Glutamatergic neuron (in vitro differentiated cells): Measurements from ENCODE around the gene GRAMD2B. TPM values are rescaled to one million over a fixed set of nuclear protein-coding genes. Genes with fewer than 3 reads are reported as not detected.

Source experiments
- DNase-seq: peaks from one replicate; pipeline ENCODE4 v3.0.0; 2022
- H3K27ac Mint-ChIP-seq: one replicate; pipeline ENCODE4 v1.8.0; 2020; ENCODE audit warnings: mild to moderate bottlenecking, mixed read lengths, inconsistent platforms; ENCODE audit not compliant: unreplicated experiment
- H3K27me3 Mint-ChIP-seq: one replicate; pipeline ENCODE4 v1.8.0; 2020; ENCODE audit warnings: mild to moderate bottlenecking, moderate library complexity, mixed read lengths, inconsistent platforms; ENCODE audit not compliant: unreplicated experiment
- H3K36me3 Mint-ChIP-seq: one replicate; pipeline ENCODE4 v1.8.0; 2020; ENCODE audit warnings: mild to moderate bottlenecking, mixed read lengths, inconsistent platforms; ENCODE audit not compliant: unreplicated experiment
- H3K4me1 Mint-ChIP-seq: one replicate; pipeline ENCODE4 v1.8.0; 2020; ENCODE audit warnings: mild to moderate bottlenecking, low read depth, mixed read lengths, inconsistent platforms; ENCODE audit not compliant: unreplicated experiment
- H3K4me3 Mint-ChIP-seq: one replicate; pipeline ENCODE4 v1.8.0; 2020; ENCODE audit warnings: mild to moderate bottlenecking, mixed read lengths, inconsistent platforms; ENCODE audit not compliant: unreplicated experiment
- H3K9me3 Mint-ChIP-seq: one replicate; pipeline ENCODE4 v1.8.0; 2020; ENCODE audit warnings: mild to moderate bottlenecking, moderate library complexity, mixed read lengths, inconsistent platforms; ENCODE audit not compliant: unreplicated experiment
- total RNA-seq: library from RNA; stranded (reverse); fragmentation: NEBNext Ultra II Directional; extraction: Animal tissue kit (Norgen Biotek cat#: 25700); gene quantifications from one replicate; pipeline ENCODE4 v1.2.1, GENCODE V29; 2021; ENCODE audit not compliant: unreplicated experiment
- TF ChIP-seq, protein P1 (sequence below): fragments of 200-600 bp; sonication (generic); IDR thresholded peaks from one replicate; pipeline ENCODE4 v1.5.0; 2021; ENCODE audit not compliant: partially characterized antibody, unreplicated experiment

The GRAMD2B gene
- total RNA-seq, 1 donor from 2014 or later: 0.69 TPM

DNA sequence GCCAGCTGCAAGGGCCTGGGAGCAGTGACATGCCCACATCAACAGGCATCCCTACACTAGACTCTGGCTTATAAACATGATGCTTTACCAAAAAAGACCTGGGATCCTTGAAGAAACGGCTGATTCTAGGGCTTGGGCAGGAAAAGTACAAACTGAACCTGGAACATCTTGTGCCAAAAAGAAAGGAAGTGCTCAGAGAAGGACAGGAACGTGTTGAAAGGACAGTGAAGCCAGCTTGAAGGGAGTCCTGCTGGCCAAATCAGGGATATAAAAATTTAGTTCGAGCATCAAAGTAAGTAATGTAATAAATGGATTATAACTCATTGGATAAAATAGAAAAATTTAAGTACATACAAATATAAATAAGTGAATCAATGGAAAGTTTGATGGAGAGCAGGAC, 113.7 kb downstream of the GRAMD2B start:
- H3K27me3 Mint-ChIP-seq: peaks cover 1% of the 10 kb centered on the region
- TF ChIP-seq, protein P1, sequence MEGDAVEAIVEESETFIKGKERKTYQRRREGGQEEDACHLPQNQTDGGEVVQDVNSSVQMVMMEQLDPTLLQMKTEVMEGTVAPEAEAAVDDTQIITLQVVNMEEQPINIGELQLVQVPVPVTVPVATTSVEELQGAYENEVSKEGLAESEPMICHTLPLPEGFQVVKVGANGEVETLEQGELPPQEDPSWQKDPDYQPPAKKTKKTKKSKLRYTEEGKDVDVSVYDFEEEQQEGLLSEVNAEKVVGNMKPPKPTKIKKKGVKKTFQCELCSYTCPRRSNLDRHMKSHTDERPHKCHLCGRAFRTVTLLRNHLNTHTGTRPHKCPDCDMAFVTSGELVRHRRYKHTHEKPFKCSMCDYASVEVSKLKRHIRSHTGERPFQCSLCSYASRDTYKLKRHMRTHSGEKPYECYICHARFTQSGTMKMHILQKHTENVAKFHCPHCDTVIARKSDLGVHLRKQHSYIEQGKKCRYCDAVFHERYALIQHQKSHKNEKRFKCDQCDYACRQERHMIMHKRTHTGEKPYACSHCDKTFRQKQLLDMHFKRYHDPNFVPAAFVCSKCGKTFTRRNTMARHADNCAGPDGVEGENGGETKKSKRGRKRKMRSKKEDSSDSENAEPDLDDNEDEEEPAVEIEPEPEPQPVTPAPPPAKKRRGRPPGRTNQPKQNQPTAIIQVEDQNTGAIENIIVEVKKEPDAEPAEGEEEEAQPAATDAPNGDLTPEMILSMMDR: no peak
- H3K4me3 Mint-ChIP-seq: no peak overlapping the region
- peaks cover under 1% of the 10 kb centered on the region for H3K4me1 Mint-ChIP-seq
- no peak for DNase-seq
- no peaks in the 10 kb centered on the region for H3K36me3 Mint-ChIP-seq
- H3K9me3 Mint-ChIP-seq: no peaks in the 10 kb centered on the region
- H3K27ac Mint-ChIP-seq: no peak overlapping the region

DNA sequence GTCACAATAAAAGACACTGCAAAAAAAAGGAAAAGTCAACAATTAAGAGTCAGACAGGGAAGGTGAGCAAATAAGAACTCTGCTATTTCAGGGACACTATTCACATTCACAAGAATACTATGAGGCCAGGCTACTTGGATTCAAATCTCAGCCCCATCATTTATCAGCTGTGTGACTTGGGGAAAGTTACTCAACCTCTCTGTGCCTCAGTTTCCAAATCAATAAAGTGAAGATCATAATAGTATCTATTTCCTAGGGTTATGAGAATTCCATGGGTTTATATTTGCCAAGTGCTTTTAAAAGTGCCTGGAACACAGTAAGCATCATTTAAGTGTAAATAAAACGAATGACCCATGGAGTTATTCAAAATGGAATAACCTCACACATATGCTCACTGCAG, 115.4 kb downstream of the GRAMD2B start:
- Mint-ChIP-seq H3K4me3 (no peak overlapping the region), H3K27ac (no peak overlapping the region)

DNA sequence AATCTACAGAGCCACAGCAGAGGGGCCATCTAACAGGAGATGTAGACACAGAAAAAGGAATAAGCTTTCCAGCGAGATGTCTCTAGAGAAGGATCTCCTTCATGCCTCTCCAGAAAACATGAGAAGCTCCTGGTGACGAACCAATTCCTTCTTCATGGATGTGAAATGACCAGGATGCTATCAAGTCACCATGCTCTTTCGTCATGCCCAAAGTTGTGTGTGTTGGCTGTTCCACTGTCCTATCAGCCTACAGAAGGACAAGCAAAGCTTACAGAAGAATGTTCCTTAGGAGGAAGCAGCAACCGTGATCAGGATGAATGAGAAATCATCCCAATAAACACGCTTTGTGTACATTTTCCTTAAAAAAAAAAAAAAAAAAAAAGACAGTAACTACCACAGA, 117.4 kb downstream of the GRAMD2B start:
- TF ChIP-seq, protein P1: no peak
- no peak for DNase-seq
- Mint-ChIP-seq H3K27ac (no peak overlapping the region), H3K4me1 (no peaks in the 10 kb centered on the region), H3K27me3 (no peaks in the 10 kb centered on the region), H3K36me3 (no peaks in the 10 kb centered on the region), H3K9me3 (no peaks in the 10 kb centered on the region), H3K4me3 (no peak overlapping the region)

More for the DNA sequence above, 115.4 kb downstream of the GRAMD2B start:
- TF ChIP-seq, protein P1: no peak
- Mint-ChIP-seq H3K4me1 (no peaks in the 10 kb centered on the region), H3K36me3 (no peaks in the 10 kb centered on the region), H3K9me3 (no peaks in the 10 kb centered on the region), H3K27me3 (peaks cover 1% of the 10 kb centered on the region)
- no peak for DNase-seq

DNA sequence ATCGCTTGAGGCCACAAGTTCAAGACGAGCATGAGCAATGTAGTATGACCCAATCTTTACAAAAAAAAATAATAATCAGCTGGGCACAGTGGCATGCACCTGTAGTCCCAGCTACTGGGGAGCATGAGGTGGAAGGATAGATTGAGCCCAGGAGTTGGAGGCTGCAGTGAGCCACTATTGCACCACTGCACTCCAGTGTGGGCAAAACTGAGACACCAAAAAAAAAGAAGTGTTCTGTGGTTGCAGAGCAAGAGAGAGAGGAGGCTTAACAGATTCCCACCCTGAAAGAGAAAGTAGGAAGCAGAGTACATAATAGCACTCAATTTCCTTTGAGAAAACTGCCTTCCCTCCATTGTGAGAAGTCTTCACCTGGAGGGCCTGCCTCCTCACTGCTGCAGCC, 119.2 kb downstream of the GRAMD2B start:
- Mint-ChIP-seq H3K4me1 (no peaks in the 10 kb centered on the region), H3K4me3 (no peak overlapping the region), H3K27ac (no peak overlapping the region), H3K36me3 (no peaks in the 10 kb centered on the region), H3K9me3 (no peaks in the 10 kb centered on the region), H3K27me3 (no peaks in the 10 kb centered on the region)
- no peak for DNase-seq
- TF ChIP-seq, protein P1: no peak

DNA sequence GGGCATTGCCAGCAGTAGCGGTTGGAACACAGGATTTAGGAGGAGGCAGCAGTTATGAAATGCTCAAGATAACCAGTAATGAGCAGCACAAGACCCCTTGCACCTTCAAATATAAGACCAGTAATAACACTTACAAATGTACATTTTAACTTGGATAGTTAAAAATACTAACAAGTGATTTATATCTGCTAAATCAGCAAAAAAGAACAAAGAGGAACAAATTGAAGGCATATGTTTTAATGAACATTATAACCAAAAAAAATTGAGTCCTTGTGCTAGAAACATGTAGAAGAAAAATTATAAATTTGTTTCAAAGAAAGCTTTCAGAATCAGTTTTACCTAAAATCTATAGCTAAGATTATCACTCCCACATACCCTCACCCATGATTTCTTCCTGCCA, 119.8 kb downstream of the GRAMD2B start:
- Mint-ChIP-seq H3K36me3 (no peaks in the 10 kb centered on the region), H3K4me1 (no peaks in the 10 kb centered on the region), H3K27ac (no peak overlapping the region), H3K9me3 (no peaks in the 10 kb centered on the region), H3K4me3 (no peak overlapping the region), H3K27me3 (no peaks in the 10 kb centered on the region)
- DNase-seq: no peak
- TF ChIP-seq, protein P1: no peak
